HepG2 (cell line): ENCODE data around the gene FAM241B. TPM values are rescaled to one million over a fixed set of nuclear protein-coding genes. Genes with fewer than 3 reads are reported as not detected.

Experiments
- ATM ChIP-seq: fragments of 450-650 bp; IDR thresholded peaks from 2 replicates; pipeline ENCODE4 v1.7.1; 2017; ENCODE audit warnings: mild to moderate bottlenecking, borderline replicate concordance
- FLYWCH1 ChIP-seq: sonication (generic); formaldehyde crosslinking; IDR thresholded peaks from 2 replicates; pipeline ENCODE4 v1.8.1; 2023; ENCODE audit warnings: mild to moderate bottlenecking, missing genetic modification reagents
- GFI1 ChIP-seq: sonication (generic); formaldehyde crosslinking; IDR thresholded peaks from 2 replicates; pipeline ENCODE4 v1.5.0; 2020; ENCODE audit warnings: missing genetic modification reagents, mild to moderate bottlenecking, borderline replicate concordance
- NCOA5 ChIP-seq: sonication (generic); formaldehyde crosslinking; IDR thresholded peaks from 2 replicates; pipeline ENCODE4 v1.4.0; 2020; ENCODE audit warnings: missing genetic modification reagents
- NFE2 ChIP-seq: sonication (generic); formaldehyde crosslinking; IDR thresholded peaks from 2 replicates; pipeline ENCODE4 v1.4.0; 2020; ENCODE audit warnings: missing genetic modification reagents
- NR2F1 ChIP-seq, 2 experiments: fragments of 450-650 bp in 1 of 2; formaldehyde crosslinking in 1 of 2; IDR thresholded peaks; 2 replicates each; pipeline versions ENCODE4 v1.5.0 to v1.6.1; 2016 to 2020; ENCODE audit warnings: mild to moderate bottlenecking in 1 of 2, missing compliant biosample characterization in 1 of 2, missing genetic modification reagents in 1 of 2, moderate library complexity in 1 of 2
- TEAD2 ChIP-seq: sonication (generic); formaldehyde crosslinking; IDR thresholded peaks from 2 replicates; pipeline ENCODE4 v1.9.0; 2021; ENCODE audit warnings: missing genetic modification reagents
- polyA plus RNA-seq, 8 experiments: library from polyadenylated mRNA; depleted of rRNA in 3 of 8; stranded (reverse) in 7 of 8; unstranded in 1 of 8; fragments of >200 nt; fragmentation: Illumina TruSeq in 4 of 8; extraction: Trizol in 4 of 8; gene quantifications; 2 replicates each; pipeline versions ENCODE4 v1.2.1 to v1.2.3, GENCODE V29; 2011 to 2016; ENCODE audit warnings: low read depth in 4 of 8, missing spikeins in 1 of 8, mixed read lengths in 1 of 8; ENCODE audit not compliant: insufficient read depth in 1 of 8
- total RNA-seq, 5 experiments: library from RNA; depleted of rRNA; stranded (reverse); fragments of >200 nt; fragmentation: Illumina TruSeq; extraction: Trizol; gene quantifications; 2 replicates each; pipeline ENCODE4 v1.2.3, GENCODE V29; 2016; ENCODE audit warnings: low read depth in 1 of 5
- TF ChIP-seq, protein P1 (sequence below): sonication (generic); formaldehyde crosslinking; IDR thresholded peaks from 2 replicates; pipeline ENCODE4 v1.5.0; 2020; ENCODE audit warnings: mild to moderate bottlenecking, missing genetic modification reagents
- TF ChIP-seq, protein P2 (sequence below): IDR thresholded peaks from 2 replicates; pipeline ENCODE4 v1.6.1; 2012; ENCODE audit warnings: low read length, improper control_type of control experiment

The FAM241B gene
- total and polyA plus RNA-seq, 2 of the 13 experiments (the other 11 are each of a cell fraction or from before 2014, with no cell fraction given) = 1.9 to 4.0 TPM

- TF ChIP-seq, protein P1, sequence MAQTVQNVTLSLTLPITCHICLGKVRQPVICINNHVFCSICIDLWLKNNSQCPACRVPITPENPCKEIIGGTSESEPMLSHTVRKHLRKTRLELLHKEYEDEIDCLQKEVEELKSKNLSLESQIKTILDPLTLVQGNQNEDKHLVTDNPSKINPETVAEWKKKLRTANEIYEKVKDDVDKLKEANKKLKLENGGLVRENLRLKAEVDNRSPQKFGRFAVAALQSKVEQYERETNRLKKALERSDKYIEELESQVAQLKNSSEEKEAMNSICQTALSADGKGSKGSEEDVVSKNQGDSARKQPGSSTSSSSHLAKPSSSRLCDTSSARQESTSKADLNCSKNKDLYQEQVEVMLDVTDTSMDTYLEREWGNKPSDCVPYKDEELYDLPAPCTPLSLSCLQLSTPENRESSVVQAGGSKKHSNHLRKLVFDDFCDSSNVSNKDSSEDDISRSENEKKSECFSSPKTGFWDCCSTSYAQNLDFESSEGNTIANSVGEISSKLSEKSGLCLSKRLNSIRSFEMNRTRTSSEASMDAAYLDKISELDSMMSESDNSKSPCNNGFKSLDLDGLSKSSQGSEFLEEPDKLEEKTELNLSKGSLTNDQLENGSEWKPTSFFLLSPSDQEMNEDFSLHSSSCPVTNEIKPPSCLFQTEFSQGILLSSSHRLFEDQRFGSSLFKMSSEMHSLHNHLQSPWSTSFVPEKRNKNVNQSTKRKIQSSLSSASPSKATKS = no peak
- no peak for TF ChIP-seq TEAD2 (CRISPR knock-in tag)
- TF ChIP-seq NCOA5 (CRISPR knock-in tag) = no peak
- no peak for TF ChIP-seq NFE2
- no peak for TF ChIP-seq FLYWCH1
- no peak for TF ChIP-seq GFI1
- TF ChIP-seq, protein P2, sequence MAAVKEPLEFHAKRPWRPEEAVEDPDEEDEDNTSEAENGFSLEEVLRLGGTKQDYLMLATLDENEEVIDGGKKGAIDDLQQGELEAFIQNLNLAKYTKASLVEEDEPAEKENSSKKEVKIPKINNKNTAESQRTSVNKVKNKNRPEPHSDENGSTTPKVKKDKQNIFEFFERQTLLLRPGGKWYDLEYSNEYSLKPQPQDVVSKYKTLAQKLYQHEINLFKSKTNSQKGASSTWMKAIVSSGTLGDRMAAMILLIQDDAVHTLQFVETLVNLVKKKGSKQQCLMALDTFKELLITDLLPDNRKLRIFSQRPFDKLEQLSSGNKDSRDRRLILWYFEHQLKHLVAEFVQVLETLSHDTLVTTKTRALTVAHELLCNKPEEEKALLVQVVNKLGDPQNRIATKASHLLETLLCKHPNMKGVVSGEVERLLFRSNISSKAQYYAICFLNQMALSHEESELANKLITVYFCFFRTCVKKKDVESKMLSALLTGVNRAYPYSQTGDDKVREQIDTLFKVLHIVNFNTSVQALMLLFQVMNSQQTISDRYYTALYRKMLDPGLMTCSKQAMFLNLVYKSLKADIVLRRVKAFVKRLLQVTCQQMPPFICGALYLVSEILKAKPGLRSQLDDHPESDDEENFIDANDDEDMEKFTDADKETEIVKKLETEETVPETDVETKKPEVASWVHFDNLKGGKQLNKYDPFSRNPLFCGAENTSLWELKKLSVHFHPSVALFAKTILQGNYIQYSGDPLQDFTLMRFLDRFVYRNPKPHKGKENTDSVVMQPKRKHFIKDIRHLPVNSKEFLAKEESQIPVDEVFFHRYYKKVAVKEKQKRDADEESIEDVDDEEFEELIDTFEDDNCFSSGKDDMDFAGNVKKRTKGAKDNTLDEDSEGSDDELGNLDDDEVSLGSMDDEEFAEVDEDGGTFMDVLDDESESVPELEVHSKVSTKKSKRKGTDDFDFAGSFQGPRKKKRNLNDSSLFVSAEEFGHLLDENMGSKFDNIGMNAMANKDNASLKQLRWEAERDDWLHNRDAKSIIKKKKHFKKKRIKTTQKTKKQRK = no peak
- TF ChIP-seq ATM = no peak
- no peak for TF ChIP-seq NR2F1 (CRISPR knock-in tag; IDR thresholded peaks at IDR 0.05)
Measured at GRCh38 chr10:69616358-69616757, 13.7 kb upstream of the FAM241B start (continued).
